Measurements from ENCODE around the gene ANKRD13C.
"Not testable (repeated sequence)": the region's sequence is repeated elsewhere in the genome, so short reads cannot be mapped to it uniquely, and the experiment has no call there.

ANKRD13C gene

GRCh38 chr1:70366425-70366952, 12.0 kb upstream of the ANKRD13C start:
- not testable (repeated sequence) for H3K27ac ChIP-seq (replicated peaks); H3K4me3 ChIP-seq (replicated peaks; ENCODE audit: insufficient read depth, low read length); H3K27me3 ChIP-seq (ENCODE audit: insufficient read depth, poor library complexity, severe bottlenecking); DNase-seq (ENCODE audit: low read depth in 1 of 2, low spot score in 1 of 2)

GRCh38 chr1:70364439-70364838, 9.9 kb upstream of the ANKRD13C start:
- H3K27ac ChIP-seq (replicated peaks): no peak overlapping the region
- TF ChIP-seq GABPA (IDR thresholded peaks at IDR 0.05; ENCODE audit: low read depth) (no peak), CTCF (IDR thresholded peaks at IDR 0.05; ENCODE audit: insufficient read depth, low read length) (no peak), SPI1 (IDR thresholded peaks at IDR 0.05; ENCODE audit: borderline replicate concordance, low read depth) (no peak), POLR2AphosphoS5 (IDR thresholded peaks at IDR 0.05; ENCODE audit: low read depth) (no peak), REST (IDR thresholded peaks at IDR 0.05; ENCODE audit: insufficient replicate concordance, low read depth) (no peak)
- H3K27me3 ChIP-seq (ENCODE audit: insufficient read depth, poor library complexity, severe bottlenecking): no peaks in the 10 kb centered on the region
- H3K4me3 ChIP-seq (replicated peaks; ENCODE audit: insufficient read depth, low read length): no peak overlapping the region
- DNase-seq (ENCODE audit: low read depth in 1 of 2, low spot score in 1 of 2): no peak

GRCh38 chr1:70361727-70362398, 7.3 kb upstream of the ANKRD13C start:
- no peak overlapping the region for H3K27ac ChIP-seq (replicated peaks)

More at GRCh38 chr1:70361727-70362398, 7.3 kb upstream of the ANKRD13C start:
- no peak for TF ChIP-seq SPI1 (IDR thresholded peaks at IDR 0.05; ENCODE audit: borderline replicate concordance, low read depth)
- no peak for TF ChIP-seq POLR2AphosphoS5 (IDR thresholded peaks at IDR 0.05; ENCODE audit: low read depth)
- no peak for TF ChIP-seq GABPA (IDR thresholded peaks at IDR 0.05; ENCODE audit: low read depth)
- TF ChIP-seq CTCF (IDR thresholded peaks at IDR 0.05; ENCODE audit: insufficient read depth, low read length): no peak
- no peak for TF ChIP-seq REST (IDR thresholded peaks at IDR 0.05; ENCODE audit: insufficient replicate concordance, low read depth)
- Histone ChIP-seq H3K4me3 (replicated peaks; ENCODE audit: insufficient read depth, low read length) (no peak overlapping the region), H3K27me3 (ENCODE audit: insufficient read depth, poor library complexity, severe bottlenecking) (no peaks in the 10 kb centered on the region)
- no peak for DNase-seq (ENCODE audit: low read depth in 1 of 2, low spot score in 1 of 2)
